ENCODE data around the gene STARD9.

GRCh38 chr15:42623951-42624350, 48.5 kb downstream of the STARD9 start:
- TF ChIP-seq CTCF (IDR thresholded peaks at IDR 0.05 in 4 of 5, conservative IDR thresholded peaks at IDR 0.05 in 1 of 5), result no peak
- TF ChIP-seq POLR2A (IDR thresholded peaks at IDR 0.05), result no peak

Measured in gastrocnemius medialis (tissue), 4 donors.